ENCODE measurements around the gene RSAD2.
"Not testable (repeated sequence)": the region's sequence is repeated elsewhere in the genome, so short reads cannot be mapped to it uniquely, and the experiment has no call there.

RSAD2 gene, protein sequence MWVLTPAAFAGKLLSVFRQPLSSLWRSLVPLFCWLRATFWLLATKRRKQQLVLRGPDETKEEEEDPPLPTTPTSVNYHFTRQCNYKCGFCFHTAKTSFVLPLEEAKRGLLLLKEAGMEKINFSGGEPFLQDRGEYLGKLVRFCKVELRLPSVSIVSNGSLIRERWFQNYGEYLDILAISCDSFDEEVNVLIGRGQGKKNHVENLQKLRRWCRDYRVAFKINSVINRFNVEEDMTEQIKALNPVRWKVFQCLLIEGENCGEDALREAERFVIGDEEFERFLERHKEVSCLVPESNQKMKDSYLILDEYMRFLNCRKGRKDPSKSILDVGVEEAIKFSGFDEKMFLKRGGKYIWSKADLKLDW

GRCh38 chr2:6877402-6878304 lies at the start of gene RSAD2:
Gene RSAD2 (plus strand): TSS chr2:6877777. CDS start chr2:6877801, 24 bp downstream.
- peak; percentile 53 for DNase-seq (ENCODE audit: low spot score)

DNA sequence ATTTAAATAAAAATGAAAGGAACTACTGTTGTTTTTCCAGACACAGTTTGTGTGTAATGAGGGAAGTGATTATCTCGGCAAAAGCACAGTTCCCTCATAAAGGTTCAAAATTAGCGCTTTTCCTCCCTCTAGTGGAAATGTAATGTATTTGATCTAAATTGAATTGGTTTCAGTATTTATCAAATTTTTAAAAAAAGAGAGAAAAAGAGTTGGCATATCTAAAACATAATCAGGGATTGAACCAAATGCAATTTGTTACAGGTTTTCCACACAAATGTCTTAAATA lies 49.3 kb upstream of the RSAD2 start:
- DNase-seq (ENCODE audit: low spot score), result no peak

GRCh38 chr2:6831229-6831628 lies 46.3 kb upstream of the RSAD2 start:
- no peak for DNase-seq (ENCODE audit: low spot score)

DNA sequence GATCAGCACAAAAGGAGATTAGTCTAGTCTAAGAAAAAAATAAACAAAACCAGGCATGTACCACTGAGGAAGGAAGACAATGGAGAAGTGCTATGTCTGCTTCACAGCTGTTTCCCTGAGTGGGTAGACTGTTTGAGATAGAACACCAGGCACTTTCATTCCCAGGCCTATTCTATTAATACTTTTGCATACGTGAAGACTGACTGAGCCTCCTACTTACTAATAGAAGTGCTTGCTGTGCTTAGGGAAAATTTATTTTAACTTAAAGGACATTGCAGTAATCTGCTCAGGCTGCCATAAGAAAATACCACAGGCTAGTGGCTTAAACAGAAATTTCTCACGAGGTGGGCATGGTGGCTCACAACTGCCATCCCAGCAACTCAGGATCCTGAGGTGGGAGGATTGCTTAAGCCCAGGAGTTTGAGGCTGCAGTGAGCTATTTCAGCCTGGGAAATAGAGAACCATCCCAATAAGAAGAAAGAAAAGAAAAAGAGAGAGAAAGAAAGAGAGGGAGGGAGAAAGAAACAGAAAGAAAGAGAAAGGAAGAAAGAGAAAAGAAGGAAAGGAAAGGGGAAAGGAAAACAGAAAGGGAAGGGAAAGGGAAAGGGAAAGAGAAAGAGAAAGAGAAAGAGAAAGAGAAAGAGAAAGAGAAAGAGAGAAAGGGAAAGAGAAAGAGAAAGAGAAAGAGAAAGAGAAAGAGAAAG lies 44.8 kb upstream of the RSAD2 start:
- DNase-seq (ENCODE audit: low spot score), result no peak

DNA sequence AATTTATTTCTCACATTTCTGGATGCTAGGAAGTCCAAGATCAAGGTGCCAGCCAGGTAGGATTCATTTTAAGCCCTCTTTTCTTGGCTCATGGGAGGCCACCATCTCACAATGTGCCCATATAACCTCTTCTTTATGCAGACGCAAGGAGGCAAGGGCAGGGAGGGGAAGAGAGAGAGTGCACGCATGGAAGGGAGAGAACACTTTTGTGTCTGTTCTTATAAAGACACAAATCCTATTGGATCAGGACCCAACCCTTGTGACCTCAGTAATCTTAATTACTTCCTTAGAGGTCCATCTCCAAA lies 44.3 kb upstream of the RSAD2 start:
- no peak for DNase-seq (ENCODE audit: low spot score)

- DNase-seq (ENCODE audit: low spot score), result no peak
Measured at GRCh38 chr2:6834163-6834562, 43.4 kb upstream of the RSAD2 start.

DNA sequence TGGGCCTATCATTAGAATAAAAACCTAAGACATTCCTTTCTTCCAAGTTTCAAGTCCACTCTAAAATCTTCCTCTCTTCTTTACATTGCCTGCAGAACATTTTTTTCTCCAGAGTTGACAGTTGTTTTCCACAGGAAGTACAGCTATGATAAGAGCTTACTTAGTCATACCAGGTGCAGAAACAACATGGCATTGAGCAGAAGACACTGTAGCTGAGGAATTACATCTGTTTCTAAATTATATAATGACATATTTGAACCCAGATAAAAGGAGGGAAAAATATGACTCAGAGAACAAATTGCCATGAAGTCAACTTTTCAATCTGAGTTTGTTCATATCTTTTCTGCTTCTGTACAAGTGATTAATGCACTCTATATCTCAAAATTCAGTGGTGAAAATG lies 42.1 kb upstream of the RSAD2 start:
- peak; percentile 14 for DNase-seq (ENCODE audit: low spot score)

DNA sequence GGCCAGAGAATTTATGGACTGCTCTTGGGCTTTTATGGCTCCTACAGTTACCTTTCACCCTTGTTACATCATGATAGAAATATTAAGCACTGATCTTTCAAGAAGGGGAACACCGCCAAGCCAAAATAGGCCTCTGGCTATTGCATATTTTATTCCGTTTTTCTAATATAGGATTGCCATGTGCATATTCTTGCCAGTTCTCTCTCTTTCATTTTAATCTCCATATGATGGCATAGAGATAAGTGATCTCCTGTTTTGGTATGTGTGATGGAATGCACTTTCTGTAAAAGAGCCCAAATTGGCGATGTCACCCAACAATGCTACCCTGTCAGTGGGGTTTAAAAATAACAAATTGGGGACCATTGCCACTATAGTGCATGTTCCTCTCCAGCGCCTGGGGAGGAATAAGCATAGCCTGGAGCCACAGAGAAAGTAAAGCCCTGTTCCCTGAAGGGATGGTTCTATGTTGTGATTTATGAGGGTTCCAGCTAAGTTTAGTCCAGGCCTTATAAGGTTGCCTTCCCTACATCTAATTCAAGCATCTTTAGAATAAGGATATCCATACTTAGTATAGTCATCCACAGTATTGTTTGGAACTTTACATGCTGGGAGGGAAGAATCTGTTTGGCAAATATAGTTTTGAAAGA lies 38.8 kb upstream of the RSAD2 start:
- no peak for DNase-seq (ENCODE audit: low spot score)

GRCh38 chr2:6841537-6842287 lies 35.9 kb upstream of the RSAD2 start:
- no peak for DNase-seq (ENCODE audit: low spot score)

- no peak for DNase-seq (ENCODE audit: low spot score)
Measured at GRCh38 chr2:6845312-6845711, 32.3 kb upstream of the RSAD2 start.

DNA sequence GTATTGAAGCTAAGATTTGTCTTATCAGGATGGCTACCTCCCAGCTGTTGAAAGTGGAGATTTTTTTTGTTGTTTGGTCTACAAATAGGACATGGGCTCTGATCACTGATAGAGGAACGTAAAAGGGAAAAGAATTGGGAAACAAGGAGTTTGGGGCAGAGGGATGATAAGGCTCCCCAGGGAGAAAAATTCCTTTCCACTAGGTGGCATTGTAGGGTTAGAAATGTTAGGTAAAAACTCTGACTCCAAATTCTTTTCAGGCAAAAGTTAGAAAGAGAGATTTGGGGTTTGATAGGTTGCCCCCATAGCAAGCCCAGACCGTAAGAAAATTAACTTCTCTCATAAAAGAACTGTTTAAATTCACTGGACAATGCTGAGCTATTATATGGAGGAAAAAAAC lies 31.7 kb upstream of the RSAD2 start:
- DNase-seq (ENCODE audit: low spot score), result no peak

DNA sequence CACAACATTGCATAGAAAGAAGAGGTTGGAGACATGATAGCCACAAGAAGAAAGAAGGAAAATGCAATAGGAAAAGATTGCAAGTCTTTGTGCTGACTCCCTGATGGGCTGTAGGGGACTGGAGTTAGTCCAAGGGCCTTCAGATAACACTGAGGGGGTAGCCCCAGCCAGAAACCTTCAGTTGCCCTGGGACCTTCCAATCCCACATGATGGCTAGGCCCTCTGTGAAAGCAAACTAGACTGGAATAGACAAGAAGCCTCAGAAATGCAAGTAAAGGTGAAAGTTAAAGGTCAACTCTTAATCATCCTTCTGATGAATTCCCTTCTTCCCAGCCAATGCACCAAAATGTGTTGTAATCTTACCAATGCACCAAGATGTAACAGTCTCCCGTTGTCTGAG lies 31.0 kb upstream of the RSAD2 start:
- DNase-seq (ENCODE audit: low spot score), result no peak

GRCh38 chr2:6846967-6847681 lies 30.5 kb upstream of the RSAD2 start:
- no peak for DNase-seq (ENCODE audit: low spot score)

GRCh38 chr2:6852195-6852594 lies 25.4 kb upstream of the RSAD2 start:
- no peak for DNase-seq (ENCODE audit: low spot score)

DNA sequence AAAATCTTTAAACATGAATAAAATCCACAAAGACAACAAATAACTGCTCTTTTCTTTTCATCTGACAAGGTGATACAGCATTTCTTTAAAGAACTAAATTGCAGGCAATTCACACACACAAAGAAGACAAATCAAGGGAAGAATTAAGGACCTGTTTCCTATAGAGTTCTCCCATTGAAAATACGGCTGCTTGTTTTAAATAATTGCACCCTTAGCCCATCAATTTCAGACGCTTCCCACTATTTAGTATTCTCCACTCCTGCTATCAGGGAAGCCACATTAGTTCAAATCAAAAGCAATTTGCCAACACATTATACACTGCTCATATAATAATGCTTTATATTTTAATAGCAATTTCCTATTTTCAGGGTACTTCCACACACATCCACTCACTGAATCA lies 23.2 kb upstream of the RSAD2 start:
- no peak for DNase-seq (ENCODE audit: low spot score)

GRCh38 chr2:6855860-6856547 lies 21.6 kb upstream of the RSAD2 start:
- no peak for DNase-seq (ENCODE audit: low spot score)

DNA sequence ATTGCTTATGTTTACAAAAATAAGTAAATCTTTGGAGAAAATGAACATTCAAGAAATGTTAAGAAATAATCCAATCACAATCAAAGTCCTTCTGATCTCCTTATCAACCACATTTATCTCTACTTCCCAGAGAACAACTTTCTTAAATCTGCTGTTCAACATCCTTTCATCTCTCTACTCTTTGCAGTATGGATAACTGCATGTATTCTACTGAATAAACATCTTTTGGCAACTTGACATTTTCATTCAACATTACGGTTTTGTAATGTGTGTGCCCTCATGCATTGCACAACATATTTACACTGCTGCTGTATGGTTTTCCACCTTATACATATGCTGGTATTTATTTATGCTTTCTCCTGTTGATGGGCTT lies 21.0 kb upstream of the RSAD2 start:
- no peak for DNase-seq (ENCODE audit: low spot score)

DNA sequence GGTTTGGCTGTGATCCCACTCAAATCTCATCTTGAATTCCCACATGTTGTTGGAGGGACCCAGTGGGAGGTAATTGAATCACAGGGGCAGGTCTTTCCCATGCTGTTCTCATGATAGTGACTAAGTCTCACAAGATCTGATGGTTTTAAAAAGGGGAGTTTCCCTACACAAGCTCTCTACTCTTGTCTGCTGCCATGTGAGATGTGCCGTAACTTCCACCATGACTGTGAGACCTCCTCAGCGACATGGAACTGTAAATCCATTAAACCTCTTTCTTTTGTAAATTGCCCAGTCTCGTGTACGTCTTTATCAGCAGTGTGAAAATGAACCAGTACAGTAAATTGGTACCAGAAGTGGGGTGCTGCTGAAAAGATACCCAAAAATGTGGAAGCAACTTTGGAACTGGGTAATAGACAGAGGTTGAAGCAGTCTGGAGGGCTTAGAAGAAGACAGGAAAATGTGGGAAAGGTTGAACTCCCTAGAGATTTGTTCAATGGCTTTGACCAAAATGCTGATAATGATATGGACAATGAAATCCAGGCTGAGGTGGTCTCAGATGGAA lies 19.0 kb upstream of the RSAD2 start:
- DNase-seq (ENCODE audit: low spot score), result not testable (repeated sequence)

GRCh38 chr2:6860296-6860695 lies 17.3 kb upstream of the RSAD2 start:
- no peak for DNase-seq (ENCODE audit: low spot score)

DNA sequence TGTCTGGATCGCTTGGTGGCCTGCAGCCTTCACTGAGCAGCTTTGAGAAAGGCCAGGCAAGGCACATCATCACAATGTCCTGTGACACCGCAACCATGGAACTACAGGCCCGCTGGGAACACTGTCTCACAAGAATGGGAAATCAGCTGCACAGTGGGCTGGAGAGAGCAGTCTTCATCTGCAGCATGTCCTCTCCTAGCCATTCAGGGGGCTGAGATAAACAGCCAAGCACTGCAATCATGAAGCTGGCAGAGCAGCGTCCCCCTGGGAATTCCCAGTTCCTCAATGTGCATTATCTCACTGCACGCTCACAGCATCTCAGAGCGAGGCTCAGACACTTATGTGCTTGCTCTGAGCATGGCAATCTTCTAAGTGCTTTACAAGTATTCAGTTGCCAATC lies 13.8 kb upstream of the RSAD2 start:
- DNase-seq (ENCODE audit: low spot score), result no peak

Measured in activated CD4-positive, alpha-beta T cell treated with anti-CD3 and anti-CD28 coated beads, Interleukin-2, Interleukin-4, amounts not matched to agents 100 ng/mL and 50 ng/mL, durations not matched to agents 16 hours and 8 hours (primary cell).